ENCODE results near the gene LDB2.

LDB2 gene

GRCh38 chr4:16492872-16493271 lies 405.6 kb downstream of the LDB2 start:
- ATAC-seq, result no peak
- H3K36me3 Mint-ChIP-seq, result no peaks in the 10 kb centered on the region
- H3K27ac Mint-ChIP-seq, result no peak overlapping the region
- H3K4me3 Mint-ChIP-seq, result no peak overlapping the region
- H3K9me3 Mint-ChIP-seq, result peaks cover 3% of the 10 kb centered on the region
- H3K4me1 Mint-ChIP-seq, result no peaks in the 10 kb centered on the region
- H3K27me3 Mint-ChIP-seq, result no peaks in the 10 kb centered on the region

- Mint-ChIP-seq H3K9me3 (peaks cover 8% of the 10 kb centered on the region), H3K27me3 (no peaks in the 10 kb centered on the region), H3K4me3 (no peak overlapping the region), H3K36me3 (no peaks in the 10 kb centered on the region), H3K4me1 (no peaks in the 10 kb centered on the region), H3K27ac (no peak overlapping the region)
- ATAC-seq, result no peak
Measured at GRCh38 chr4:16489226-16489625, 409.2 kb downstream of the LDB2 start.

GRCh38 chr4:16488084-16488483 lies 410.4 kb downstream of the LDB2 start:
- Mint-ChIP-seq H3K4me1 (no peaks in the 10 kb centered on the region), H3K27ac (no peak overlapping the region), H3K9me3 (peaks cover 8% of the 10 kb centered on the region), H3K4me3 (no peak overlapping the region), H3K27me3 (no peaks in the 10 kb centered on the region), H3K36me3 (no peaks in the 10 kb centered on the region)
- no peak for ATAC-seq

GRCh38 chr4:16484711-16485110 lies 413.7 kb downstream of the LDB2 start:
- no peak for ATAC-seq
- Mint-ChIP-seq H3K27me3 (no peaks in the 10 kb centered on the region), H3K9me3 (peaks cover 8% of the 10 kb centered on the region), H3K4me3 (no peak overlapping the region), H3K27ac (no peak overlapping the region), H3K4me1 (no peaks in the 10 kb centered on the region), H3K36me3 (no peaks in the 10 kb centered on the region)

- H3K4me1 Mint-ChIP-seq, result no peaks in the 10 kb centered on the region
- no peak overlapping the region for H3K4me3 Mint-ChIP-seq
- no peak overlapping the region for H3K27ac Mint-ChIP-seq
- peaks cover 6% of the 10 kb centered on the region for H3K9me3 Mint-ChIP-seq
- no peaks in the 10 kb centered on the region for H3K27me3 Mint-ChIP-seq
- no peak for ATAC-seq
- H3K36me3 Mint-ChIP-seq, result no peaks in the 10 kb centered on the region
Measured at GRCh38 chr4:16483540-16483939, 414.9 kb downstream of the LDB2 start.

GRCh38 chr4:16480011-16480410 lies 418.4 kb downstream of the LDB2 start:
- Mint-ChIP-seq H3K27me3 (no peaks in the 10 kb centered on the region), H3K4me1 (no peaks in the 10 kb centered on the region), H3K27ac (no peak overlapping the region), H3K4me3 (no peak overlapping the region), H3K36me3 (no peaks in the 10 kb centered on the region), H3K9me3 (peaks cover 5% of the 10 kb centered on the region)
- no peak for ATAC-seq

GRCh38 chr4:16472537-16472936 lies 425.9 kb downstream of the LDB2 start:
- no peak overlapping the region for H3K27ac Mint-ChIP-seq
- no peaks in the 10 kb centered on the region for H3K36me3 Mint-ChIP-seq
- peaks cover 25% of the 10 kb centered on the region for H3K9me3 Mint-ChIP-seq
- ATAC-seq, result no peak
- H3K4me3 Mint-ChIP-seq, result no peak overlapping the region
- H3K27me3 Mint-ChIP-seq, result no peaks in the 10 kb centered on the region
- no peaks in the 10 kb centered on the region for H3K4me1 Mint-ChIP-seq

- no peak for ATAC-seq
- H3K4me3 Mint-ChIP-seq, result no peak overlapping the region
- no peaks in the 10 kb centered on the region for H3K4me1 Mint-ChIP-seq
- peaks cover 5% of the 10 kb centered on the region for H3K9me3 Mint-ChIP-seq
- H3K27me3 Mint-ChIP-seq, result no peaks in the 10 kb centered on the region
- H3K36me3 Mint-ChIP-seq, result no peaks in the 10 kb centered on the region
- no peak overlapping the region for H3K27ac Mint-ChIP-seq
Measured at GRCh38 chr4:16467061-16467460, 431.4 kb downstream of the LDB2 start.

GRCh38 chr4:16466581-16466980 lies 431.9 kb downstream of the LDB2 start:
- no peak overlapping the region for H3K4me3 Mint-ChIP-seq
- no peaks in the 10 kb centered on the region for H3K4me1 Mint-ChIP-seq

GRCh38 chr4:16464651-16465050 lies 433.8 kb downstream of the LDB2 start:
- H3K27ac Mint-ChIP-seq, result no peak overlapping the region
- peaks cover 3% of the 10 kb centered on the region for H3K9me3 Mint-ChIP-seq
- H3K27me3 Mint-ChIP-seq, result no peaks in the 10 kb centered on the region
- H3K4me3 Mint-ChIP-seq, result no peak overlapping the region
- no peaks in the 10 kb centered on the region for H3K4me1 Mint-ChIP-seq
- no peaks in the 10 kb centered on the region for H3K36me3 Mint-ChIP-seq
- ATAC-seq, result no peak

More at GRCh38 chr4:16466581-16466980, 431.9 kb downstream of the LDB2 start:
- peaks cover 3% of the 10 kb centered on the region for H3K9me3 Mint-ChIP-seq
- H3K27me3 Mint-ChIP-seq, result no peaks in the 10 kb centered on the region
- H3K36me3 Mint-ChIP-seq, result no peaks in the 10 kb centered on the region
- ATAC-seq, result no peak
- H3K27ac Mint-ChIP-seq, result no peak overlapping the region

- no peak overlapping the region for H3K4me3 Mint-ChIP-seq
- no peaks in the 10 kb centered on the region for H3K4me1 Mint-ChIP-seq
- no peaks in the 10 kb centered on the region for H3K9me3 Mint-ChIP-seq
- H3K36me3 Mint-ChIP-seq, result no peaks in the 10 kb centered on the region
- H3K27ac Mint-ChIP-seq, result no peak overlapping the region
- ATAC-seq, result no peak
- no peaks in the 10 kb centered on the region for H3K27me3 Mint-ChIP-seq
Measured at GRCh38 chr4:16462656-16463055, 435.8 kb downstream of the LDB2 start.

GRCh38 chr4:16461362-16461761 lies 437.1 kb downstream of the LDB2 start:
- Mint-ChIP-seq H3K36me3 (no peaks in the 10 kb centered on the region), H3K4me1 (no peaks in the 10 kb centered on the region), H3K27me3 (no peaks in the 10 kb centered on the region), H3K27ac (no peak overlapping the region), H3K4me3 (no peak overlapping the region), H3K9me3 (no peaks in the 10 kb centered on the region)
- ATAC-seq, result no peak

- ATAC-seq, result no peak
- H3K4me3 Mint-ChIP-seq, result no peak overlapping the region
- no peaks in the 10 kb centered on the region for H3K4me1 Mint-ChIP-seq
- H3K9me3 Mint-ChIP-seq, result no peaks in the 10 kb centered on the region
- no peak overlapping the region for H3K27ac Mint-ChIP-seq
- no peaks in the 10 kb centered on the region for H3K27me3 Mint-ChIP-seq
- H3K36me3 Mint-ChIP-seq, result no peaks in the 10 kb centered on the region
Measured at GRCh38 chr4:16457944-16458343, 440.5 kb downstream of the LDB2 start.
